AG10803 (cell line): ENCODE data around the gene KRTAP17-1.

ENCODE experiments used
- DNase-seq: peaks from one replicate; pipeline ENCODE4 v3.0.0; 2010; ENCODE audit warnings: low read depth
- H3K4me3 ChIP-seq: 2 replicates; pipeline ENCODE4 v1.5.1; 2011; ENCODE audit warnings: mild to moderate bottlenecking, low read length, control low read depth
- TF ChIP-seq, protein P1 (sequence below): conservative IDR thresholded peaks from 2 replicates; pipeline ENCODE4 v1.5.1; 2011; ENCODE audit warnings: mild to moderate bottlenecking, low read length, control low read depth, inconsistent platforms

KRTAP17-1 gene

DNA sequence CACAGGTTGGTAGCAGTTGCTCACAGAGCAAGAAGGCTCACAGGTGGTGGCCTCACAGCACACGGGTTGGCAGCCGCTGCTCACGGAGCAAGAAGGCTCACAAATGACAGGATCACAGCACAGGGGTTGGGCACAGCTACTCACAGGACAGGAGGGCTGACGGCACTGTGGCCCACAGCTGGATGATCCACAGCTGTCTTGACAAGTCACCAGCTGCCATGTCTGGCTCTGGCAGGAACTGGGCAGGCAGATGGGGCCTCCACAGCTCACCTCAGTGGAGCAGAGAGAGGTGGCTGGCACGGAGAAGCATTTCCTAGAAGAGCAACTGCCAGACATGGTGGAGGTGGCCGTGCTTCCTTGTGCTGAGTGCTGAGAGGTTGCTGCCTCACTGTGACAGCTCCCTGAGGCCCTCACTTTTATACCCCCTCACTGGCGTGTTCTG, 6.6 kb downstream of the KRTAP17-1 start, which contains the start of gene KRTAP16-1:
KRTAP16-1 (minus strand) TSS at position 392 of the 442 bp plus-strand sequence; CDS start at position 336, 56 bp downstream.
- no peak within 1 kb of the TSS for H3K4me3 ChIP-seq
- no peak for DNase-seq
- TF ChIP-seq, protein P1, sequence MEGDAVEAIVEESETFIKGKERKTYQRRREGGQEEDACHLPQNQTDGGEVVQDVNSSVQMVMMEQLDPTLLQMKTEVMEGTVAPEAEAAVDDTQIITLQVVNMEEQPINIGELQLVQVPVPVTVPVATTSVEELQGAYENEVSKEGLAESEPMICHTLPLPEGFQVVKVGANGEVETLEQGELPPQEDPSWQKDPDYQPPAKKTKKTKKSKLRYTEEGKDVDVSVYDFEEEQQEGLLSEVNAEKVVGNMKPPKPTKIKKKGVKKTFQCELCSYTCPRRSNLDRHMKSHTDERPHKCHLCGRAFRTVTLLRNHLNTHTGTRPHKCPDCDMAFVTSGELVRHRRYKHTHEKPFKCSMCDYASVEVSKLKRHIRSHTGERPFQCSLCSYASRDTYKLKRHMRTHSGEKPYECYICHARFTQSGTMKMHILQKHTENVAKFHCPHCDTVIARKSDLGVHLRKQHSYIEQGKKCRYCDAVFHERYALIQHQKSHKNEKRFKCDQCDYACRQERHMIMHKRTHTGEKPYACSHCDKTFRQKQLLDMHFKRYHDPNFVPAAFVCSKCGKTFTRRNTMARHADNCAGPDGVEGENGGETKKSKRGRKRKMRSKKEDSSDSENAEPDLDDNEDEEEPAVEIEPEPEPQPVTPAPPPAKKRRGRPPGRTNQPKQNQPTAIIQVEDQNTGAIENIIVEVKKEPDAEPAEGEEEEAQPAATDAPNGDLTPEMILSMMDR: no peak

DNA sequence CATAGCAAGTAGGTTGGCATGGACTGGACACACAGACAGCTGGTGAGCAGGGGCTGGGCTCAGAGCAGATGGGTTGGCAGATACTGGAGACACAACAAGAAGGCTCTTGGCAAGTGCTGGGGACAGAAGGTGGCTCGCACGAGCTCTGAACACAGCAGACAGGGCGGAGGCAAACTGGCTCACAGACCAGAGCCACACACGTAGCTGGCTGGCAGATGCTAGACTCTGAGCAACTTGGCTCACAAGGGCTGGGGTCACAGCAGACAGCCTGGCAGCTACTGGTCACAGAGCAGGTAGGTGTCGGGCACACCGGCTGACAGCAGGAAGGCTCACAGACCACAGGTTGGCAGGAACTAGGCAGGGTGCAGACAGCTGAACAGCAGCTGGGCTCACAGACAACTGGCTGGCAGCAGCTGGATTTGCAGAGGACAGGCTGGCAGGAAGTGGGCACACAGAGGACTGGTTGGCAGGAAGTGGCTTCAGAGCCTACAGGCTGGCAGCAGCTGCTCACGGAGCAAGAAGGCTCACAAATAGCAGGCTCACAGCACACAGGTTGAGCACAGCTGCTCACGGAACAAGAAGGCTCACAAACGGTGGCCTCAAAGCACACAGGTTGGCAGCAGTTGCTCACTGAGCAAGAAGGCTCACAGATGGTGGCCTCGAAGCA, 7.1 kb downstream of the KRTAP17-1 start:
- TF ChIP-seq, protein P1: no peak
- no peak overlapping the region for H3K4me3 ChIP-seq
- DNase-seq: peak; percentile 46

- no peak overlapping the region for H3K4me3 ChIP-seq
- DNase-seq: peak; percentile 78
- TF ChIP-seq, protein P1: no peak
These were observed 7.9 kb downstream of the KRTAP17-1 start for GRCh38 chr17:41307647-41308046.

GRCh38 chr17:41304091-41304490, 11.4 kb downstream of the KRTAP17-1 start:
- TF ChIP-seq, protein P1: no peak
- H3K4me3 ChIP-seq: no peak overlapping the region
- no peak for DNase-seq

DNA sequence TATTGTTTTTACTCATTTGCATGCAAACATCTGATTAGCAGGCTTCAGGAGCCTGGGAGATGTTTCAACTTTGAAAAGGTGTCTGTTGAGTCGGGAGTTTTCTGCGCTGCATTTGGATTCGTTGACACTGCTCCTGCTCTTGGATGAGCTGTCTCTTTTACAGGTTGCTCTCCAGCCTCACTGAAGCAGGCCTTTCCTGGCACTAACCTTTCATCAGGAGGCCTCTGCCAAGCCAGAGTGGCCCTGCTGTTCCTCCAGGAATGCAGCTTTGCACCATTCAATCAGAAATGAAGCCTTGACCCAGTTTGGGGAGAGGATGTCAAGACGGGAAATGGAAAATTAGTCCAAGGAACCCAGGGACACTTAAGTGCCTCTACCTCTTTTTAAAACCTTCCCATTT, 12.5 kb downstream of the KRTAP17-1 start:
- TF ChIP-seq, protein P1: no peak
- no peak overlapping the region for H3K4me3 ChIP-seq
- DNase-seq: no peak

GRCh38 chr17:41301916-41302901, 13.3 kb downstream of the KRTAP17-1 start, which contains the start of gene KRTAP29-1:
KRTAP29-1 (minus strand) TSS chr17:41302851; CDS start chr17:41302851, 0 bp downstream.
- TF ChIP-seq, protein P1: no peak
- no peak for DNase-seq

More at GRCh38 chr17:41301916-41302901, 13.3 kb downstream of the KRTAP17-1 start, which contains the start of gene KRTAP29-1:
- H3K4me3 ChIP-seq: no peak within 1 kb of the TSS
